GM23338 (cell line): ENCODE measurements around the gene ALDH3B1. TPM values are rescaled to one million over a fixed set of nuclear protein-coding genes. Genes with fewer than 3 reads are reported as not detected.

Source experiments
- CREB1 ChIP-seq: fragments of 250-450 bp; sonication (Bioruptor Pico); IDR thresholded peaks from 2 replicates; pipeline ENCODE4 v1.5.0; 2020; ENCODE audit warnings: low read depth, mild to moderate bottlenecking, moderate library complexity
- EZH2phosphoT487 ChIP-seq: fragments of 200-600 bp; sonication (generic); IDR thresholded peaks from one replicate; pipeline ENCODE4 v1.8.1; 2018; ENCODE audit warnings: antibody characterized with exemption; ENCODE audit not compliant: unreplicated experiment
- JUNB ChIP-seq: IDR thresholded peaks from one replicate; pipeline ENCODE4 v1.6.1; 2016; ENCODE audit warnings: antibody characterized with exemption; ENCODE audit not compliant: unreplicated experiment
- POLR2AphosphoS5 ChIP-seq: IDR thresholded peaks from 2 replicates; pipeline ENCODE4 v1.6.1; 2016; ENCODE audit warnings: antibody characterized with exemption, low read depth
- REST ChIP-seq: IDR thresholded peaks from one replicate; pipeline ENCODE4 v1.6.1; 2018; ENCODE audit warnings: antibody characterized with exemption; ENCODE audit not compliant: unreplicated experiment
- ZNF114 ChIP-seq: fragments of 250-450 bp; sonication (Bioruptor Pico); IDR thresholded peaks from 2 replicates; pipeline ENCODE4 v1.5.0; 2020; ENCODE audit warnings: mild to moderate bottlenecking, moderate library complexity
- polyA plus RNA-seq: library from polyadenylated mRNA; unstranded; fragments of >200 nt; fragmentation: Nextera tagmentation; extraction: Ambion mirVana; gene quantifications from 2 replicates; pipeline ENCODE4 v1.2.1, GENCODE V29; 2016
- total RNA-seq: library from RNA; depleted of rRNA; stranded (reverse); fragments of >200 nt; shearing (Covaris generic); gene quantifications from 2 replicates; pipeline ENCODE4 v1.2.3, GENCODE V29; 2014
- TF ChIP-seq, protein P1 (sequence below): fragments of 250-450 bp; sonication (Bioruptor Pico); IDR thresholded peaks from 2 replicates; pipeline ENCODE4 v1.5.0; 2020; ENCODE audit warnings: mild to moderate bottlenecking, moderate library complexity
- TF ChIP-seq, protein P2 (sequence below): IDR thresholded peaks from 2 replicates; pipeline ENCODE4 v1.6.1; 2016; ENCODE audit warnings: antibody characterized with exemption

ALDH3B1 gene
- total and polyA plus RNA-seq, 2 experiments from 2014 or later, result 0.52 TPM; not detected in 1

GRCh38 chr11:68016904-68017817, 7.0 kb downstream of the ALDH3B1 start (continued):
- TF ChIP-seq, protein P1, sequence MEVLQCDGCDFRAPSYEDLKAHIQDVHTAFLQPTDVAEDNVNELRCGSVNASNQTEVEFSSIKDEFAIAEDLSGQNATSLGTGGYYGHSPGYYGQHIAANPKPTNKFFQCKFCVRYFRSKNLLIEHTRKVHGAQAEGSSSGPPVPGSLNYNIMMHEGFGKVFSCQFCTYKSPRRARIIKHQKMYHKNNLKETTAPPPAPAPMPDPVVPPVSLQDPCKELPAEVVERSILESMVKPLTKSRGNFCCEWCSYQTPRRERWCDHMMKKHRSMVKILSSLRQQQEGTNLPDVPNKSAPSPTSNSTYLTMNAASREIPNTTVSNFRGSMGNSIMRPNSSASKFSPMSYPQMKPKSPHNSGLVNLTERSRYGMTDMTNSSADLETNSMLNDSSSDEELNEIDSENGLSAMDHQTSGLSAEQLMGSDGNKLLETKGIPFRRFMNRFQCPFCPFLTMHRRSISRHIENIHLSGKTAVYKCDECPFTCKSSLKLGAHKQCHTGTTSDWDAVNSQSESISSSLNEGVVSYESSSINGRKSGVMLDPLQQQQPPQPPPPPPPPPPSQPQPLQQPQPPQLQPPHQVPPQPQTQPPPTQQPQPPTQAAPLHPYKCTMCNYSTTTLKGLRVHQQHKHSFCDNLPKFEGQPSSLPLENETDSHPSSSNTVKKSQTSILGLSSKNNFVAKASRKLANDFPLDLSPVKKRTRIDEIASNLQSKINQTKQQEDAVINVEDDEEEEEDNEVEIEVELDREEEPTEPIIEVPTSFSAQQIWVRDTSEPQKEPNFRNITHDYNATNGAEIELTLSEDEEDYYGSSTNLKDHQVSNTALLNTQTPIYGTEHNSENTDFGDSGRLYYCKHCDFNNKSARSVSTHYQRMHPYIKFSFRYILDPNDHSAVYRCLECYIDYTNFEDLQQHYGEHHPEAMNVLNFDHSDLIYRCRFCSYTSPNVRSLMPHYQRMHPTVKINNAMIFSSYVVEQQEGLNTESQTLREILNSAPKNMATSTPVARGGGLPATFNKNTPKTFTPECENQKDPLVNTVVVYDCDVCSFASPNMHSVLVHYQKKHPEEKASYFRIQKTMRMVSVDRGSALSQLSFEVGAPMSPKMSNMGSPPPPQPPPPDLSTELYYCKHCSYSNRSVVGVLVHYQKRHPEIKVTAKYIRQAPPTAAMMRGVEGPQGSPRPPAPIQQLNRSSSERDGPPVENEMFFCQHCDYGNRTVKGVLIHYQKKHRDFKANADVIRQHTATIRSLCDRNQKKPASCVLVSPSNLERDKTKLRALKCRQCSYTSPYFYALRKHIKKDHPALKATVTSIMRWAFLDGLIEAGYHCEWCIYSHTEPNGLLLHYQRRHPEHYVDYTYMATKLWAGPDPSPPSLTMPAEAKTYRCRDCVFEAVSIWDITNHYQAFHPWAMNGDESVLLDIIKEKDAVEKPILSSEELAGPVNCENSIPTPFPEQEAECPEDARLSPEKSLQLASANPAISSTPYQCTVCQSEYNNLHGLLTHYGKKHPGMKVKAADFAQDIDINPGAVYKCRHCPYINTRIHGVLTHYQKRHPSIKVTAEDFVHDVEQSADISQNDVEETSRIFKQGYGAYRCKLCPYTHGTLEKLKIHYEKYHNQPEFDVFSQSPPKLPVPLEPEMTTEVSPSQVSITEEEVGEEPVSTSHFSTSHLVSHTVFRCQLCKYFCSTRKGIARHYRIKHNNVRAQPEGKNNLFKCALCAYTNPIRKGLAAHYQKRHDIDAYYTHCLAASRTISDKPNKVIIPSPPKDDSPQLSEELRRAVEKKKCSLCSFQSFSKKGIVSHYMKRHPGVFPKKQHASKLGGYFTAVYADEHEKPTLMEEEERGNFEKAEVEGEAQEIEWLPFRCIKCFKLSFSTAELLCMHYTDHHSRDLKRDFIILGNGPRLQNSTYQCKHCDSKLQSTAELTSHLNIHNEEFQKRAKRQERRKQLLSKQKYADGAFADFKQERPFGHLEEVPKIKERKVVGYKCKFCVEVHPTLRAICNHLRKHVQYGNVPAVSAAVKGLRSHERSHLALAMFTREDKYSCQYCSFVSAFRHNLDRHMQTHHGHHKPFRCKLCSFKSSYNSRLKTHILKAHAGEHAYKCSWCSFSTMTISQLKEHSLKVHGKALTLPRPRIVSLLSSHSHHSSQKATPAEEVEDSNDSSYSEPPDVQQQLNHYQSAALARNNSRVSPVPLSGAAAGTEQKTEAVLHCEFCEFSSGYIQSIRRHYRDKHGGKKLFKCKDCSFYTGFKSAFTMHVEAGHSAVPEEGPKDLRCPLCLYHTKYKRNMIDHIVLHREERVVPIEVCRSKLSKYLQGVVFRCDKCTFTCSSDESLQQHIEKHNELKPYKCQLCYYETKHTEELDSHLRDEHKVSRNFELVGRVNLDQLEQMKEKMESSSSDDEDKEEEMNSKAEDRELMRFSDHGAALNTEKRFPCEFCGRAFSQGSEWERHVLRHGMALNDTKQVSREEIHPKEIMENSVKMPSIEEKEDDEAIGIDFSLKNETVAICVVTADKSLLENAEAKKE (CRISPR knock-in tag), result no peak
- TF ChIP-seq CREB1 (no peak), ZNF114 (CRISPR knock-in tag) (no peak), POLR2AphosphoS5 (no peak), EZH2phosphoT487 (no peak), REST (no peak), JUNB (no peak)
- TF ChIP-seq, protein P2, sequence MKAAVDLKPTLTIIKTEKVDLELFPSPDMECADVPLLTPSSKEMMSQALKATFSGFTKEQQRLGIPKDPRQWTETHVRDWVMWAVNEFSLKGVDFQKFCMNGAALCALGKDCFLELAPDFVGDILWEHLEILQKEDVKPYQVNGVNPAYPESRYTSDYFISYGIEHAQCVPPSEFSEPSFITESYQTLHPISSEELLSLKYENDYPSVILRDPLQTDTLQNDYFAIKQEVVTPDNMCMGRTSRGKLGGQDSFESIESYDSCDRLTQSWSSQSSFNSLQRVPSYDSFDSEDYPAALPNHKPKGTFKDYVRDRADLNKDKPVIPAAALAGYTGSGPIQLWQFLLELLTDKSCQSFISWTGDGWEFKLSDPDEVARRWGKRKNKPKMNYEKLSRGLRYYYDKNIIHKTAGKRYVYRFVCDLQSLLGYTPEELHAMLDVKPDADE, result no peak
